Activated B cell treated with CpG ODN at 0.5 μM for 24 hours (primary cell): ENCODE results near the gene HDAC10. TPM values are rescaled to one million over a fixed set of nuclear protein-coding genes. Genes with fewer than 3 reads are reported as not detected.
A peak's percentile ranks its signal among the peaks of the same experiment; 100 is the strongest.
"Not testable (repeated sequence)": the region's sequence is repeated elsewhere in the genome, so short reads cannot be mapped to it uniquely, and the experiment has no call there.

Experiments used
- ATAC-seq: fragments of 200-7000 bp; cut with Tn5 transposase; one replicate; pipeline ENCODE4 v1.10.0; 2021; ENCODE audit warnings: low read depth, mild to moderate bottlenecking, moderate library complexity
- CTCF ChIA-PET: fragments of 350-600 bp; sonication (Branson Sonifier 250); formaldehyde crosslinking; loops from one replicate; lab custom pipeline; 2021; ENCODE audit warnings: antibody characterized with exemption; lab: Charles Lee
- POLR2A ChIA-PET: fragments of 350-600 bp; sonication (Branson Sonifier 250); formaldehyde crosslinking; loops from one replicate; lab custom pipeline; 2021; ENCODE audit warnings: antibody characterized with exemption; lab: Charles Lee
- DNase-seq: peaks from one replicate; pipeline ENCODE4 v3.0.0; 2022
- H3K27ac Mint-ChIP-seq: one replicate; pipeline ENCODE4 v1.8.0; 2020; ENCODE audit warnings: mixed read lengths
- H3K27me3 Mint-ChIP-seq: one replicate; pipeline ENCODE4 v1.8.0; 2021; ENCODE audit warnings: mixed read lengths
- H3K36me3 Mint-ChIP-seq: one replicate; pipeline ENCODE4 v1.8.0; 2021; ENCODE audit warnings: low read depth, mixed read lengths
- H3K4me1 Mint-ChIP-seq: one replicate; pipeline ENCODE4 v1.8.0; 2021; ENCODE audit warnings: mixed read lengths
- H3K4me3 Mint-ChIP-seq: one replicate; pipeline ENCODE4 v1.8.0; 2020; ENCODE audit warnings: mild to moderate bottlenecking, mixed read lengths
- H3K9me3 Mint-ChIP-seq: one replicate; pipeline ENCODE4 v1.8.0; 2020; ENCODE audit warnings: mixed read lengths
- intact Hi-C: fragments of 100-400 bp; cut with micrococcal nuclease; formaldehyde crosslinking; loops from one replicate; pipeline ENCODE4 v1.15.1; 2024
- total RNA-seq: library from RNA; stranded (reverse); gene quantifications from 2 replicates; pipeline ENCODE4 v1.2.3, GENCODE V29; 2022
- TF ChIP-seq, protein P1 (sequence below): fragments of 200-600 bp; IDR thresholded peaks from one replicate; pipeline ENCODE4 v1.8.0; 2022; ENCODE audit warnings: antibody characterized with exemption, mild to moderate bottlenecking

Gene HDAC10
- total RNA-seq, 1 donor from 2014 or later: 68.2 TPM

DNA sequence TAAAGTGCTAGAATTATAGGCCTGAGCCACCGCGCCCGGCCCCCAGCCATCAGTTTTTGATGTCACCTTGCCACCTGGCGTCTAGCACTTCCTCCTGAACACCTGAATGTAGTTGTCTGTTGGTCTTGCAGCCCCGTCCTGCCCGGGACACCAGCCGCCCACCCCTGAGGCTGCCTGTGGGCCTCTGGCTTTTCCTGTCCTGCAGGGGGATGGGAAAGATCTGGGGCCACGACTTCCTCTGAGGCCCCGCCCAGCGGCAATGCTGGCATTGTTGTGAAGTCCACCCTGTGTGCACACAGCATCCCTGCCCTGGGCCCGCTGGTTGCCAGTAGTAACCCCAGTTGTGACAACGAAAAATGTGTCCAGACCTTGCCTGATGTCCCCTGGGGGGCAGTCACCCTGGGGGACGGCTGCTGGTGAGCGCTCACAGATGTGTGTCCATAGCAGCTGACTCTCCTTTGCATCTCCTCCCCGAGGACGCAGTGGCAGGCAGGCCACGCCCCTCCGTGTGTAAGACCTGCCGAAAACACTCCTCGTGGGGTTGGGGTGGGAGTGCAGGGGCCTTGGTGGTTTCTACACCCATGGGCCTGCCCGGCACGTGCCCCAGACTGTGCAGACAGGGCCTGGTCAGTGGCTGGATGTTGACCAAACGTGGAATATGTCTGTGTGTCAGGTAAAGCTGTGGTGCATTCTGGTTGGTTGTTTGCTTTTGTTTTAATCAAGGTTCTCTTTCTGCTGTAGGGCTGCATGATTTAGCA lies 43.5 kb downstream of the HDAC10 start:
- POLR2A ChIA-PET: interaction anchor here (0.6 to 5.0 kb wide), 8 partner anchors 12 to 370 kb away, joined by 3 to 55 read pairs (median 4); no protein-coding TSS in a partner anchor
- ATAC-seq (peak; percentile 76), DNase-seq (peak; percentile 52)
- H3K36me3 Mint-ChIP-seq: peaks cover 63% of the 10 kb centered on the region
- peaks cover 31% of the 10 kb centered on the region for H3K4me1 Mint-ChIP-seq
- intact Hi-C loops: loop anchor here (5.0 to 10.0 kb wide), 3 partner anchors 175 to 353 kb away; partner anchors contain the start of genes IL17REL and ZBED4
- no peak overlapping the region for H3K4me3 Mint-ChIP-seq
- TF ChIP-seq, protein P1, sequence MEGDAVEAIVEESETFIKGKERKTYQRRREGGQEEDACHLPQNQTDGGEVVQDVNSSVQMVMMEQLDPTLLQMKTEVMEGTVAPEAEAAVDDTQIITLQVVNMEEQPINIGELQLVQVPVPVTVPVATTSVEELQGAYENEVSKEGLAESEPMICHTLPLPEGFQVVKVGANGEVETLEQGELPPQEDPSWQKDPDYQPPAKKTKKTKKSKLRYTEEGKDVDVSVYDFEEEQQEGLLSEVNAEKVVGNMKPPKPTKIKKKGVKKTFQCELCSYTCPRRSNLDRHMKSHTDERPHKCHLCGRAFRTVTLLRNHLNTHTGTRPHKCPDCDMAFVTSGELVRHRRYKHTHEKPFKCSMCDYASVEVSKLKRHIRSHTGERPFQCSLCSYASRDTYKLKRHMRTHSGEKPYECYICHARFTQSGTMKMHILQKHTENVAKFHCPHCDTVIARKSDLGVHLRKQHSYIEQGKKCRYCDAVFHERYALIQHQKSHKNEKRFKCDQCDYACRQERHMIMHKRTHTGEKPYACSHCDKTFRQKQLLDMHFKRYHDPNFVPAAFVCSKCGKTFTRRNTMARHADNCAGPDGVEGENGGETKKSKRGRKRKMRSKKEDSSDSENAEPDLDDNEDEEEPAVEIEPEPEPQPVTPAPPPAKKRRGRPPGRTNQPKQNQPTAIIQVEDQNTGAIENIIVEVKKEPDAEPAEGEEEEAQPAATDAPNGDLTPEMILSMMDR: no peak
- no peaks in the 10 kb centered on the region for H3K27me3 Mint-ChIP-seq
- H3K27ac Mint-ChIP-seq: peak overlapping the region; percentile 41
- H3K9me3 Mint-ChIP-seq: no peaks in the 10 kb centered on the region
- CTCF ChIA-PET: interaction anchor here (1.1 to 4.0 kb wide), 6 partner anchors 17 to 278 kb away, joined by 3 to 39 read pairs (median 6); no protein-coding TSS in a partner anchor

- H3K27me3 Mint-ChIP-seq: no peaks in the 10 kb centered on the region
- no peaks in the 10 kb centered on the region for H3K9me3 Mint-ChIP-seq
- no peak overlapping the region for H3K4me3 Mint-ChIP-seq
- peaks cover 39% of the 10 kb centered on the region for H3K4me1 Mint-ChIP-seq
- DNase-seq (no peak), ATAC-seq (no peak)
- TF ChIP-seq, protein P1: no peak
- ChIA-PET POLR2A (interaction anchor here (3.1 to 5.0 kb wide), 3 partner anchors 11 to 20 kb away, joined by 12 to 55 read pairs (median 20); no protein-coding TSS in a partner anchor), CTCF (interaction anchor here (1.1 to 4.0 kb wide), 5 partner anchors 15 to 277 kb away, joined by 3 to 39 read pairs (median 3); no protein-coding TSS in a partner anchor)
- intact Hi-C loops: loop anchor here (5.0 to 10.0 kb wide), 3 partner anchors 174 to 352 kb away; partner anchors contain the start of genes IL17REL and ZBED4
- H3K27ac Mint-ChIP-seq: no peak overlapping the region
- peaks cover 54% of the 10 kb centered on the region for H3K36me3 Mint-ChIP-seq
These were observed 44.5 kb downstream of the HDAC10 start for GRCh38 chr22:50206599-50206998.

GRCh38 chr22:50205781-50206569 lies 45.1 kb downstream of the HDAC10 start:
- Mint-ChIP-seq H3K4me3 (no peak overlapping the region), H3K36me3 (peaks cover 50% of the 10 kb centered on the region), H3K27ac (no peak overlapping the region), H3K4me1 (peaks cover 39% of the 10 kb centered on the region), H3K9me3 (no peaks in the 10 kb centered on the region), H3K27me3 (no peaks in the 10 kb centered on the region)
- CTCF ChIA-PET: interaction anchor here (1.1 to 4.0 kb wide), 5 partner anchors 14 to 276 kb away, joined by 3 to 39 read pairs (median 3); no protein-coding TSS in a partner anchor
- DNase-seq: no peak
- TF ChIP-seq, protein P1: no peak
- no peak for ATAC-seq
- POLR2A ChIA-PET: interaction anchor here (3.1 to 5.0 kb wide), 3 partner anchors 10 to 19 kb away, joined by 12 to 55 read pairs (median 20); no protein-coding TSS in a partner anchor
- intact Hi-C loops: loop anchor here (5.0 to 10.0 kb wide), 3 partner anchors 174 to 351 kb away; partner anchors contain the start of genes IL17REL and ZBED4

DNA sequence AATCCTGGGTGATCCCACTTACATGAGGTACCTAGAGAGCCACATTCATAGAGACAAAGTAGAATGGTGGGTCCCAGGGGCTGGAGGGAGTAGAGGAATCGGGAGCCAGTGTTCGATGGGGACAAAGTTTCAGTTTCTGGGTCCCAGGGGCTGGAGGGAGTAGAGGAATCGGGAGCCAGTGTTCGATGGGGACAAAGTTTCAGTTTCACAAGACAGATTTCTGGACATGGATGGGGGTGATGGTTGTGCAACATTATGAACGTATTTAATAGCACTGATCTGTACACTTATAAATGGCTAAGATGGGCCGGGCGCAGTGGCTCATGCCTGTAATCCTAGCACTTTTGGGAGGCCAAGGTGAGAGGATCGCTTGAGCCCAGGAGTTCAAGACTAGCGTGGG lies 46.1 kb downstream of the HDAC10 start:
- CTCF ChIA-PET, H3K27ac Mint-ChIP-seq, H3K9me3 Mint-ChIP-seq, H3K27me3 Mint-ChIP-seq, DNase-seq, H3K4me3 Mint-ChIP-seq, ATAC-seq: not testable (repeated sequence)
- POLR2A ChIA-PET: interaction anchor here (5.0 kb wide), 1 partner anchor 14 kb away, joined by 55 read pairs; no protein-coding TSS in a partner anchor
- intact Hi-C loops: loop anchor here (5.0 to 10.0 kb wide), 3 partner anchors 173 to 350 kb away; partner anchors contain the start of genes IL17REL and ZBED4
- H3K4me1 Mint-ChIP-seq: peaks cover 39% of the 10 kb centered on the region
- peaks cover 43% of the 10 kb centered on the region for H3K36me3 Mint-ChIP-seq

- TF ChIP-seq, protein P1: no peak
- no peak for ATAC-seq
- POLR2A ChIA-PET: interaction anchor here (5.0 kb wide), 1 partner anchor 13 kb away, joined by 55 read pairs; no protein-coding TSS in a partner anchor
- Mint-ChIP-seq H3K27ac (no peak overlapping the region), H3K4me3 (no peak overlapping the region), H3K9me3 (no peaks in the 10 kb centered on the region), H3K4me1 (peaks cover 40% of the 10 kb centered on the region), H3K27me3 (no peaks in the 10 kb centered on the region), H3K36me3 (peaks cover 39% of the 10 kb centered on the region)
- DNase-seq: no peak
- CTCF ChIA-PET: no interaction called here
- intact Hi-C loops: loop anchor here (10.0 kb wide), 2 partner anchors 190 to 350 kb away; partner anchors contain the start of genes IL17REL and ZBED4
These were observed 46.5 kb downstream of the HDAC10 start for GRCh38 chr22:50204571-50204970.
